PC-9 (cell line): ENCODE data around the gene AOAH. TPM values are rescaled to one million over a fixed set of nuclear protein-coding genes. Genes with fewer than 3 reads are reported as not detected.

Source experiments
- BruUV-seq: library from RNA; stranded (reverse); fragments of 400-500 nt; replicated peaks from 2 replicates; lab custom pipeline; 2021; lab: Mats Ljungman, UMichigan
- CTCF ChIA-PET: fragments of 300-600 bp; sonication (Branson Sonifier 250); formaldehyde crosslinking; loops from one replicate; lab custom pipeline; 2022; ENCODE audit warnings: antibody characterized with exemption; lab: Charles Lee
- POLR2A ChIA-PET: fragments of 300-600 bp; sonication (Branson Sonifier 250); formaldehyde crosslinking; loops from one replicate; lab custom pipeline; 2022; ENCODE audit warnings: antibody characterized with exemption; ENCODE audit not compliant: unreplicated experiment; lab: Charles Lee
- DNase-seq, 2 experiments: peaks; one replicate each; pipeline versions ENCODE4 v3.0.0 to v3.0.0-alpha.2; 2015 to 2022; ENCODE audit warnings: mixed read lengths in 1 of 2
- H2AFZ ChIP-seq: fragments of 200-600 bp; sonication (generic); 2 replicates; pipeline ENCODE4 v1.8.1; 2017; ENCODE audit warnings: antibody characterized with exemption
- H3F3A ChIP-seq: fragments of 200-600 bp; sonication (generic); 2 replicates; pipeline ENCODE4 v1.8.1; 2017; ENCODE audit warnings: antibody characterized with exemption, mild to moderate bottlenecking, low read depth; ENCODE audit not compliant: insufficient read depth
- H3K27ac ChIP-seq: fragments of 200-600 bp; sonication (generic); 2 replicates; pipeline ENCODE4 v1.6.1; 2016; ENCODE audit warnings: mixed run types
- H3K27me3 ChIP-seq: fragments of 200-600 bp; sonication (generic); 2 replicates; pipeline ENCODE4 v1.6.1; 2016; ENCODE audit warnings: low read depth, mixed run types; ENCODE audit not compliant: insufficient read depth
- H3K36me3 ChIP-seq: fragments of 200-600 bp; sonication (generic); 2 replicates; pipeline ENCODE4 v1.6.1; 2016; ENCODE audit warnings: low read depth, mixed run types
- H3K4me1 ChIP-seq: fragments of 200-600 bp; sonication (generic); replicated peaks from 2 replicates; pipeline ENCODE4 v1.6.1; 2016; ENCODE audit warnings: mixed run types; ENCODE audit not compliant: insufficient read depth
- H3K4me2 ChIP-seq: fragments of 200-600 bp; sonication (generic); 2 replicates; pipeline ENCODE4 v1.6.1; 2017; ENCODE audit warnings: mixed run types
- H3K4me3 ChIP-seq: fragments of 200-600 bp; sonication (generic); 2 replicates; pipeline ENCODE4 v1.6.1; 2016; ENCODE audit warnings: mixed run types
- H3K79me2 ChIP-seq: fragments of 200-600 bp; sonication (generic); 2 replicates; pipeline ENCODE4 v1.6.1; 2017; ENCODE audit warnings: low read depth, mixed run types
- H3K9me2 ChIP-seq: fragments of 200-600 bp; sonication (generic); 2 replicates; pipeline ENCODE4 v1.8.1; 2017; ENCODE audit warnings: mild to moderate bottlenecking; ENCODE audit not compliant: insufficient read depth
- H3K9me3 ChIP-seq: fragments of 200-600 bp; sonication (generic); 2 replicates; pipeline ENCODE4 v1.8.1; 2016; ENCODE audit warnings: low read depth; ENCODE audit not compliant: insufficient read depth
- H4K20me1 ChIP-seq: fragments of 200-600 bp; sonication (generic); 2 replicates; pipeline ENCODE4 v1.8.1; 2017; ENCODE audit not compliant: insufficient read depth
- EZH2 ChIP-seq: fragments of 200-600 bp; sonication (generic); IDR thresholded peaks from 2 replicates; pipeline ENCODE4 v1.8.0; 2017; ENCODE audit warnings: antibody characterized with exemption, low read depth
- intact Hi-C: fragments of 100-400 bp; cut with micrococcal nuclease; formaldehyde crosslinking; loops from one replicate; pipeline ENCODE4 v1.10.0; 2022; ENCODE audit not compliant: unreplicated experiment
- total RNA-seq: library from RNA; stranded (reverse); gene quantifications from 2 replicates; pipeline ENCODE4 v1.2.3, GENCODE V29; 2021
- TF ChIP-seq, protein P1 (sequence below): fragments of 200-600 bp; sonication (generic); conservative IDR thresholded peaks from 2 replicates; pipeline ENCODE4 v1.6.1; 2017; ENCODE audit warnings: mixed run types, antibody characterized with exemption, mild to moderate bottlenecking, moderate library complexity

The AOAH gene
- total RNA-seq, 1 experiment from 2014 or later = not detected

DNA sequence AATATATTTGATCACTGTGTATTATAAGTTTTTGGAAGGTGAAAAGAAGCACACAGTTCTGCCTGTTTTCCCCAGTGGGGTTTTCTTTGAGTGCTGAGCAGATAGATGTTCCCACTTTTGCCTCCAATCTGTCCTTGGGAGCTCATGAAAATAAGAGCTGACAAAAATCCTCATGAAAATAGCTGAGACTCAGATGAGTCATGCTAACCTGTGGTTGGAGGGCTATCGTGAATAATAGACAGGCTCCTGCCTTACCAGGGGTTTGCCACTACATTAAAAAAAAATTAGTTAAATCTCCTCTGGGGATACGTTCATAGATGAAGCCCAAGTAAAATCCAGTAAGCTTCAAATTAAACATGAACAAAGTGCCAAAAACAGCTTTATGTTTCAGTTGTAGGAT is 10.9 kb upstream of the AOAH start:
- no peaks in the 10 kb centered on the region for H3K9me2 ChIP-seq
- DNase-seq = no peak
- H3K9me3 ChIP-seq = no peaks in the 10 kb centered on the region
- H2AFZ ChIP-seq = no peak overlapping the region
- CTCF ChIA-PET = interaction anchor here (0.7 kb wide), 1 partner anchor 499 kb away, joined by 3 read pairs; no protein-coding TSS in a partner anchor
- H4K20me1 ChIP-seq = no peaks in the 10 kb centered on the region
- peaks cover 48% of the 10 kb centered on the region for H3K27me3 ChIP-seq
- H3K36me3 ChIP-seq = no peaks in the 10 kb centered on the region
- no TSS peak for BruUV-seq
- H3K4me3 ChIP-seq = no peak overlapping the region
- intact Hi-C loops = no loop called here
- no peaks in the 10 kb centered on the region for H3K79me2 ChIP-seq
- no peak overlapping the region for H3K27ac ChIP-seq
- H3F3A ChIP-seq = no peaks in the 10 kb centered on the region
- H3K4me1 ChIP-seq = no peaks in the 10 kb centered on the region
- H3K4me2 ChIP-seq = no peak overlapping the region
- POLR2A ChIA-PET = interaction anchor here (0.6 kb wide), 1 partner anchor 92 kb away, joined by 6 read pairs; no protein-coding TSS in a partner anchor
- TF ChIP-seq, protein P1, sequence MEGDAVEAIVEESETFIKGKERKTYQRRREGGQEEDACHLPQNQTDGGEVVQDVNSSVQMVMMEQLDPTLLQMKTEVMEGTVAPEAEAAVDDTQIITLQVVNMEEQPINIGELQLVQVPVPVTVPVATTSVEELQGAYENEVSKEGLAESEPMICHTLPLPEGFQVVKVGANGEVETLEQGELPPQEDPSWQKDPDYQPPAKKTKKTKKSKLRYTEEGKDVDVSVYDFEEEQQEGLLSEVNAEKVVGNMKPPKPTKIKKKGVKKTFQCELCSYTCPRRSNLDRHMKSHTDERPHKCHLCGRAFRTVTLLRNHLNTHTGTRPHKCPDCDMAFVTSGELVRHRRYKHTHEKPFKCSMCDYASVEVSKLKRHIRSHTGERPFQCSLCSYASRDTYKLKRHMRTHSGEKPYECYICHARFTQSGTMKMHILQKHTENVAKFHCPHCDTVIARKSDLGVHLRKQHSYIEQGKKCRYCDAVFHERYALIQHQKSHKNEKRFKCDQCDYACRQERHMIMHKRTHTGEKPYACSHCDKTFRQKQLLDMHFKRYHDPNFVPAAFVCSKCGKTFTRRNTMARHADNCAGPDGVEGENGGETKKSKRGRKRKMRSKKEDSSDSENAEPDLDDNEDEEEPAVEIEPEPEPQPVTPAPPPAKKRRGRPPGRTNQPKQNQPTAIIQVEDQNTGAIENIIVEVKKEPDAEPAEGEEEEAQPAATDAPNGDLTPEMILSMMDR = no peak
- no peak for TF ChIP-seq EZH2

- Histone ChIP-seq H3K27ac (no peak overlapping the region), H3K4me1 (no peaks in the 10 kb centered on the region), H3K4me2 (no peak overlapping the region), H3K9me2 (no peaks in the 10 kb centered on the region), H3F3A (no peaks in the 10 kb centered on the region), H3K79me2 (no peaks in the 10 kb centered on the region), H4K20me1 (no peaks in the 10 kb centered on the region), H3K27me3 (peaks cover 44% of the 10 kb centered on the region), H3K4me3 (no peak overlapping the region), H3K9me3 (no peaks in the 10 kb centered on the region), H3K36me3 (no peaks in the 10 kb centered on the region), H2AFZ (no peak overlapping the region)
- no TSS peak for BruUV-seq
- DNase-seq = no peak
- intact Hi-C loops = no loop called here
- ChIA-PET POLR2A (no interaction called here), CTCF (no interaction called here)
- no peak for TF ChIP-seq EZH2
- TF ChIP-seq, protein P1 = no peak
These were observed 10.4 kb upstream of the AOAH start for GRCh38 chr7:36734731-36735130.

- intact Hi-C loops = no loop called here
- no peak overlapping the region for H3K4me3 ChIP-seq
- H3K27me3 ChIP-seq = peaks cover 32% of the 10 kb centered on the region
- TF ChIP-seq, protein P1 = no peak
- no peak for TF ChIP-seq EZH2
- no peaks in the 10 kb centered on the region for H4K20me1 ChIP-seq
- ChIA-PET POLR2A (no interaction called here), CTCF (no interaction called here)
- H2AFZ ChIP-seq = no peak overlapping the region
- H3F3A ChIP-seq = no peaks in the 10 kb centered on the region
- BruUV-seq = no TSS peak
- no peak overlapping the region for H3K4me2 ChIP-seq
- no peaks in the 10 kb centered on the region for H3K36me3 ChIP-seq
- no peaks in the 10 kb centered on the region for H3K9me2 ChIP-seq
- no peak for DNase-seq
- no peaks in the 10 kb centered on the region for H3K79me2 ChIP-seq
- no peak overlapping the region for H3K27ac ChIP-seq
- H3K4me1 ChIP-seq = no peaks in the 10 kb centered on the region
- H3K9me3 ChIP-seq = no peaks in the 10 kb centered on the region
These were observed 9.1 kb upstream of the AOAH start for GRCh38 chr7:36733411-36733810.
